Fibroblast of skin of left quadriceps (primary cell): Measurements from ENCODE around the gene LMTK3.
"Not testable (repeated sequence)": the region's sequence is repeated elsewhere in the genome, so short reads cannot be mapped to it uniquely, and the experiment has no call there.

Experiments
- DNase-seq, 2 experiments: peaks; one replicate each; pipeline ENCODE4 v3.0.0-alpha.2; 2013; ENCODE audit warnings: low read depth in 2 of 2

The LMTK3 gene

GRCh38 chr19:48507911-48508439, 3.7 kb downstream of the LMTK3 start:
- DNase-seq = no peak

GRCh38 chr19:48506138-48506733, 5.4 kb downstream of the LMTK3 start:
- DNase-seq = no peak

- DNase-seq = no peak
These were observed 9.2 kb downstream of the LMTK3 start for GRCh38 chr19:48502350-48503018.

- DNase-seq = no peak
These were observed 9.9 kb downstream of the LMTK3 start for GRCh38 chr19:48501494-48502349.

GRCh38 chr19:48500830-48501493, 10.7 kb downstream of the LMTK3 start:
- DNase-seq = no peak

- no peak for DNase-seq
These were observed 12.1 kb downstream of the LMTK3 start for GRCh38 chr19:48499316-48500090.

- no peak for DNase-seq
These were observed 12.9 kb downstream of the LMTK3 start for GRCh38 chr19:48498595-48499311.

GRCh38 chr19:48497728-48498594, 13.7 kb downstream of the LMTK3 start:
- DNase-seq = no peak

- no peak for DNase-seq
These were observed 14.5 kb downstream of the LMTK3 start for GRCh38 chr19:48496959-48497727.

- no peak for DNase-seq
These were observed 16.2 kb downstream of the LMTK3 start for GRCh38 chr19:48495396-48495795.

- no peak for DNase-seq
These were observed 17.8 kb downstream of the LMTK3 start for GRCh38 chr19:48493718-48494401.

GRCh38 chr19:48492925-48493717, 18.5 kb downstream of the LMTK3 start:
- peak; percentile 93 to 95 for DNase-seq

- no peak for DNase-seq
These were observed 19.9 kb downstream of the LMTK3 start for GRCh38 chr19:48491793-48492123.

GRCh38 chr19:48490981-48491792, 20.4 kb downstream of the LMTK3 start:
- no peak for DNase-seq

GRCh38 chr19:48489608-48490216, 21.9 kb downstream of the LMTK3 start:
- no peak for DNase-seq

- DNase-seq = not testable (repeated sequence)
These were observed 23.2 kb downstream of the LMTK3 start for GRCh38 chr19:48488478-48488877.
